GM12875 (cell line): ENCODE measurements around the gene RPS28.

Source experiments
- H3K4me3 ChIP-seq: one replicate; pipeline ENCODE4 v1.5.1; 2011; ENCODE audit warnings: low read depth, low read length, control low read depth
- TF ChIP-seq, protein P1 (sequence below): IDR thresholded peaks from 2 replicates; pipeline ENCODE4 v1.5.1; 2011; ENCODE audit warnings: low read depth, mild to moderate bottlenecking, control low read depth, inconsistent platforms, low read length, moderate library complexity, borderline replicate concordance; ENCODE audit not compliant: insufficient read depth

Gene RPS28

DNA sequence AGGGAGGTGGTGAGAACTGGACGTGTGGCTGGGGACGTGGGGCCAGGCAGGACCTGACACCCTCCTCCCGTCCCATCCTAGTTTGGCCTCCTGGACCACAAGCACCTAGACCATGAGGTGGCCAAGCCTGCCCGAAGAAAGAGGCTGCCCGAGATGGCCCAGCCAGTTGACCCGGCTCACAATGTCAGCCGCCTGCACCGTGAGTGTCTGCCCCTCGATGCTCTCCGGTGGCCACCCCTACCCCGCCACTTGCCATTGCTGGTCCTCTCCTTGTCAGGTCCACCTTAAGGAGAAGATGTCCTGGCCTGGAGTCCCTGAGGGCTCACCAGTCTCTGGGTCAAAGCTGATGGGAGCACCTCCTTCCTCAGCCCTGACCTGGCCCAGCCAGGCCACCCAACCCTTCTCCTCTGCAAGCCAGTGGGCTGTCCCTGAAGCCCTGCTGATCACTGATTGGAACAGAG lies 44.9 kb downstream of the RPS28 start:
- no peak overlapping the region for H3K4me3 ChIP-seq

DNA sequence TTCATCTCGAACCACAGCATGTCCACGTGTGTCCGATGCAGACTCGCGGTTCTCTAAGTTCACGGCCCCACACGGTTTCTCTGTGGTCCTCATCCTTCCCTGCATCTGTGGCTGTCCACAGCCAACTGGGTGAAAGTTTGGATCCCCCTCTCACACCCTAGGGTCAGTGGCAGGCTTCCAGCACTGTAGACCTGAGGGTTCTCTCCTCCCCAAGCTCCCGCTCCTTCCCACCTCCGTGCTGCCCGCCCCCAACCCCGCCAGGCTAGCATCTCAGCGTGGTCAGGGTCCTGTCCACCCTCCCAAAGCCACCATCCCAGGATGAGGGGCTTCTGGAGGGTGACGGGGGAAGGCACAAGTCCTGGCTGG lies 45.6 kb downstream of the RPS28 start:
- TF ChIP-seq, protein P1, sequence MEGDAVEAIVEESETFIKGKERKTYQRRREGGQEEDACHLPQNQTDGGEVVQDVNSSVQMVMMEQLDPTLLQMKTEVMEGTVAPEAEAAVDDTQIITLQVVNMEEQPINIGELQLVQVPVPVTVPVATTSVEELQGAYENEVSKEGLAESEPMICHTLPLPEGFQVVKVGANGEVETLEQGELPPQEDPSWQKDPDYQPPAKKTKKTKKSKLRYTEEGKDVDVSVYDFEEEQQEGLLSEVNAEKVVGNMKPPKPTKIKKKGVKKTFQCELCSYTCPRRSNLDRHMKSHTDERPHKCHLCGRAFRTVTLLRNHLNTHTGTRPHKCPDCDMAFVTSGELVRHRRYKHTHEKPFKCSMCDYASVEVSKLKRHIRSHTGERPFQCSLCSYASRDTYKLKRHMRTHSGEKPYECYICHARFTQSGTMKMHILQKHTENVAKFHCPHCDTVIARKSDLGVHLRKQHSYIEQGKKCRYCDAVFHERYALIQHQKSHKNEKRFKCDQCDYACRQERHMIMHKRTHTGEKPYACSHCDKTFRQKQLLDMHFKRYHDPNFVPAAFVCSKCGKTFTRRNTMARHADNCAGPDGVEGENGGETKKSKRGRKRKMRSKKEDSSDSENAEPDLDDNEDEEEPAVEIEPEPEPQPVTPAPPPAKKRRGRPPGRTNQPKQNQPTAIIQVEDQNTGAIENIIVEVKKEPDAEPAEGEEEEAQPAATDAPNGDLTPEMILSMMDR = no peak
- no peak overlapping the region for H3K4me3 ChIP-seq

More for the DNA sequence above, 44.9 kb downstream of the RPS28 start:
- TF ChIP-seq, protein P1 = no peak

DNA sequence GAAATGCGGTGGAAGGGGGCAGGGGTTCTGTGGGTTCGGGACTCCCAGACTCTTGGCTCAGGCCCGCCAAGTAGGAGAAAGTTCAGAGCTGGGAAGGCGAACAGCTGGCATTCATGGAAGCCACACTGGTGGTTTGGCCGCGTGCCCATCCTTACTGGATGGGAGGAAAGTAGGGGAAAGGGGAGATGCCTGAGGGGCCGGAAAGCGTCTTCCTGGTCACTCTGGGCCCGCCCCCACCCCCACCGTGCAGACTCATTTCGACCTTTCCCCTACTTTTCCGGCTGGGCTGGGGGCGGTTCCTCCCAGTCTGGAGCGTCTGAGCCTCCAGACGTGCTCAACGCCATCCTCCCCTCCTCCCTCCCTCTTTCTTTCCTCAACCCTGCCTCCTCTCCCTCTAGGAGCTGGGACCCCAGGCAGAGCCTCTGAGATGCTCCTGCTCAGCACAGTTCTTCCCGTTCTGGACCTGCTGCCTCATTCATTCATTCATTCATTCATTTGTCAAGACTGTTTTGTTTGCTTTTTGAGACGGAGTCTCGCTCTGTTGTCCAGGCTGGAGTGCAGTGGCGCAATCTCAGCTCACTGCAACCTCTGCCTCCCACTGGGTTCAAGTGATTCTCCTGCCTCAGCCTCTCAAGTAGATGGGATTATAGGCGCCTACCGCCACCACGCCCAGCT lies 46.2 kb downstream of the RPS28 start:
- H3K4me3 ChIP-seq = no peak overlapping the region
- TF ChIP-seq, protein P1 = no peak

DNA sequence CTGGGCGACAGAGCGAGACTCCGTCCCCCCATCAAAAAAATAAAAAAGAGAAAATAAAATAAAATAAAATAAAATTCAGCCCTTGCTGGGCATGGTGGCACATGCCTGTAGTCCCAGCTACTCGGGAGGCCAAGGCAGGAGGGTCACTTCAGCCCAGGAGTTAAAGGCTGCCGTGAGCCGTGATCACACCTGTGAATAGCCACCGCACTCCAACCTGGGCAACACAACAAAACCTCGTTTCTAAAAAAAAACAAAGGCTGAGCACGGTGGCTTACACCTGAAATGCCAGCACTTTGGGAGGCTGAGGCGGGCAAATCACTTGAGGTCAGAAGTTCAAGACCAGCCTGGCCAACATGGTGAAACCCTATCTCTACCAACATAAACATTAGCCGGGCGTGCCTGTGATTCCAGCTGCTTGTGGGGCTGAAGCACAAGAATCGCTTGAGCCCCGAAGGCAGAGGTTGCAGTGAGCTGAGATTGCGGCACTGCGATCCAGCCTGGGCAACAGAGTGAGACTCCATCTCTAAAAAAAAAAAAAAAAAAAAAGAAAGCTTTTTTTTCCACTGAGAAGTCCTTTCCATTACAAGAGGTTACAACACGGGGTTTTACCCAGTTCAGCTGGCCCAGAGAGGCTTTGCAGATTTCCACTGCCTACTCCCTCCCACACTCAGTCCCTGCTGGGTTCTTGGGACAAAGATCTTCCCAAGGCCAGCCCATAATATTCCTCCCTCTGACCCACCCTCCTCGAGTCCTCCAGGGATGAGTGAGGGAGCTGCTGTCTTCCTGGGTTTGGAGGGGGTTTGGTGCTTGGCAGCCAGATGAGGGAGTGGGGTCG lies 49.1 kb downstream of the RPS28 start:
- no peak overlapping the region for H3K4me3 ChIP-seq
- TF ChIP-seq, protein P1 = no peak

DNA sequence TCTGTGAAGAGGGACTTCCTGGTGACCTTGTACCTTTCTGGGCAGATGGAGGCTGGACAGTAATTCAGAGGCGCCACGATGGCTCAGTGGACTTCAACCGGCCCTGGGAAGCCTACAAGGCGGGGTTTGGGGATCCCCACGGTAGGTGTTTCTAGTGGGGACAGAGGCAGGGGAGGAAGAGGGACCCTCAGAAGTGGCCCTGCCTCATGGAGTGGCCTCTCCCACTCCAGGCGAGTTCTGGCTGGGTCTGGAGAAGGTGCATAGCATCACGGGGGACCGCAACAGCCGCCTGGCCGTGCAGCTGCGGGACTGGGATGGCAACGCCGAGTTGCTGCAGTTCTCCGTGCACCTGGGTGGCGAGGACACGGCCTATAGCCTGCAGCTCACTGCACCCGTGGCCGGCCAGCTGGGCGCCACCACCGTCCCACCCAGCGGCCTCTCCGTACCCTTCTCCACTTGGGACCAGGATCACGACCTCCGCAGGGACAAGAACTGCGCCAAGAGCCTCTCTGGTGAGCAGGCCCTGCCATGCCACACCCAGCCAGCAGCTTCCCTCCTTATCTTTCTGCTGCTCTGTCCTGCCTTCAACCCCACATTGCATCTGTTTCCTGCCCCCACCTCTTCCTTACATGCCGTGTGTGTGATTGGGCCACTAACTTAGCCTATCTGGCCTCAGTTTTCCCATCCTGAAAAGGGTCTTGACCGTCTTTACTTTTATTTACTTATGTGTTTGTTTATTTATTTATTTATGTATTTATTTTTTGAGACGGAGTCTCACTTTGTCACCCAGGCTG lies 49.9 kb downstream of the RPS28 start:
- TF ChIP-seq, protein P1 = no peak
- H3K4me3 ChIP-seq = no peak overlapping the region
